ENCODE results near the gene MUC22. TPM values are rescaled to one million over a fixed set of nuclear protein-coding genes. Genes with fewer than 3 reads are reported as not detected.
"Not testable (repeated sequence)": the region's sequence is repeated elsewhere in the genome, so short reads cannot be mapped to it uniquely, and the experiment has no call there.

The MUC22 gene
- total RNA-seq, 2 donors from 2014 or later, result not detected

GRCh38 chr6:31021705-31022531 is 11.6 kb downstream of the MUC22 start:
- intact Hi-C loops (cut with DNase I, micrococcal nuclease); ATAC-seq; DNase-seq: not testable (repeated sequence)

- DNase-seq (no peak), ATAC-seq (no peak)
- intact Hi-C loops (cut with DNase I, micrococcal nuclease), result no loop called here
Measured at GRCh38 chr6:31025595-31025994, 15.3 kb downstream of the MUC22 start.

GRCh38 chr6:31031095-31031494 is 20.8 kb downstream of the MUC22 start:
- intact Hi-C loops (cut with DNase I, micrococcal nuclease), result no loop called here
- no peak for DNase-seq
- ATAC-seq, result no peak

GRCh38 chr6:31033075-31033474 is 22.8 kb downstream of the MUC22 start:
- no peak for DNase-seq
- intact Hi-C loops (cut with DNase I, micrococcal nuclease), result no loop called here
- no peak for ATAC-seq

- DNase-seq (no peak), ATAC-seq (no peak)
- intact Hi-C loops (cut with DNase I, micrococcal nuclease), result no loop called here
Measured at GRCh38 chr6:31035862-31036497, 25.7 kb downstream of the MUC22 start.

GRCh38 chr6:31037169-31037568 is 26.9 kb downstream of the MUC22 start:
- intact Hi-C loops (cut with DNase I, micrococcal nuclease), result no loop called here
- DNase-seq (no peak), ATAC-seq (no peak)

- intact Hi-C loops (cut with DNase I, micrococcal nuclease), result no loop called here
- DNase-seq (no peak), ATAC-seq (no peak)
Measured at GRCh38 chr6:31037682-31038081, 27.4 kb downstream of the MUC22 start.

GRCh38 chr6:31038559-31038958 is 28.3 kb downstream of the MUC22 start:
- intact Hi-C loops (cut with DNase I, micrococcal nuclease), result no loop called here
- DNase-seq, result no peak
- ATAC-seq, result no peak

- no peak for ATAC-seq
- intact Hi-C loops (cut with DNase I, micrococcal nuclease), result no loop called here
- DNase-seq, result no peak
Measured at GRCh38 chr6:31040801-31041200, 30.5 kb downstream of the MUC22 start.

- intact Hi-C loops (cut with DNase I, micrococcal nuclease), result no loop called here
- DNase-seq (peak in 1 of 2 donors; percentile 8), ATAC-seq (peak; percentile 59)
Measured at GRCh38 chr6:31041372-31041974, 31.2 kb downstream of the MUC22 start.

- no peak for ATAC-seq
- peak in 1 of 2 donors; percentile 12 for DNase-seq
- intact Hi-C loops (cut with DNase I, micrococcal nuclease), result no loop called here
Measured at GRCh38 chr6:31042806-31043205, 32.5 kb downstream of the MUC22 start.

- intact Hi-C loops (cut with DNase I, micrococcal nuclease), result no loop called here
- ATAC-seq, result no peak
Measured at GRCh38 chr6:31048099-31048498, 37.8 kb downstream of the MUC22 start.

GRCh38 chr6:31049518-31049917 is 39.2 kb downstream of the MUC22 start:
- DNase-seq (no peak), ATAC-seq (no peak)
- intact Hi-C loops (cut with DNase I, micrococcal nuclease), result no loop called here

More at GRCh38 chr6:31048099-31048498, 37.8 kb downstream of the MUC22 start:
- no peak for DNase-seq

- intact Hi-C loops (cut with DNase I, micrococcal nuclease); DNase-seq; ATAC-seq: not testable (repeated sequence)
Measured at GRCh38 chr6:31053187-31053586, 42.9 kb downstream of the MUC22 start.

- intact Hi-C loops (cut with DNase I, micrococcal nuclease), result no loop called here
- no peak for DNase-seq
- no peak for ATAC-seq
Measured at GRCh38 chr6:31053873-31054272, 43.6 kb downstream of the MUC22 start.

- ATAC-seq, result no peak
- intact Hi-C loops (cut with DNase I, micrococcal nuclease), result no loop called here
- DNase-seq, result no peak
Measured at GRCh38 chr6:31055441-31055840, 45.2 kb downstream of the MUC22 start.

- intact Hi-C loops (cut with DNase I, micrococcal nuclease), result no loop called here
- no peak for ATAC-seq
- DNase-seq, result no peak
Measured at GRCh38 chr6:31057426-31058003, 47.2 kb downstream of the MUC22 start.

- intact Hi-C loops (cut with DNase I, micrococcal nuclease), result no loop called here
Measured at GRCh38 chr6:31058128-31058894, 48.0 kb downstream of the MUC22 start.

GRCh38 chr6:31060145-31060544 is 49.9 kb downstream of the MUC22 start:
- intact Hi-C loops (cut with DNase I, micrococcal nuclease), result loop anchor here in 1 of 2 donors (10.0 kb wide), 1 partner anchor 115 kb away; the partner anchor contains the start of gene MUCL3
- DNase-seq, result no peak
- ATAC-seq, result no peak

More at GRCh38 chr6:31058128-31058894, 48.0 kb downstream of the MUC22 start:
- DNase-seq (no peak), ATAC-seq (peak; percentile 75)
